Activated CD4-positive, alpha-beta memory T cell treated with anti-CD3 and anti-CD28 coated beads for 36 hours (primary cell): ENCODE measurements around the gene PDZD4. TPM values are rescaled to one million over a fixed set of nuclear protein-coding genes. Genes with fewer than 3 reads are reported as not detected.

Source experiments
- CTCF ChIA-PET: fragments of 350-600 bp; sonication (Branson Sonifier 250); formaldehyde crosslinking; loops from one replicate; lab custom pipeline; 2021; ENCODE audit warnings: antibody characterized with exemption, inconsistent platforms; lab: Charles Lee
- POLR2A ChIA-PET: fragments of 350-600 bp; sonication (Branson Sonifier 250); formaldehyde crosslinking; loops from one replicate; lab custom pipeline; 2021; ENCODE audit warnings: antibody characterized with exemption; lab: Charles Lee
- DNase-seq: peaks from one replicate; pipeline ENCODE4 v3.0.0-alpha.2; 2020
- H3K27ac Mint-ChIP-seq: one replicate; pipeline ENCODE4 v1.8.0; 2021; ENCODE audit warnings: mixed read lengths
- H3K27me3 Mint-ChIP-seq: one replicate; pipeline ENCODE4 v1.8.0; 2021; ENCODE audit warnings: mixed read lengths
- H3K36me3 Mint-ChIP-seq: one replicate; pipeline ENCODE4 v1.8.0; 2021; ENCODE audit warnings: mixed read lengths
- H3K4me1 Mint-ChIP-seq: one replicate; pipeline ENCODE4 v1.8.0; 2021; ENCODE audit warnings: low read depth, mixed read lengths
- H3K4me3 Mint-ChIP-seq: one replicate; pipeline ENCODE4 v1.8.0; 2021; ENCODE audit warnings: mild to moderate bottlenecking, mixed read lengths
- H3K9me3 Mint-ChIP-seq: one replicate; pipeline ENCODE4 v1.8.0; 2021; ENCODE audit warnings: mixed read lengths
- intact Hi-C: fragments of 100-400 bp; cut with micrococcal nuclease; formaldehyde crosslinking; loops from one replicate; pipeline ENCODE4 v1.15.1; 2023
- total RNA-seq, 2 experiments: library from RNA; stranded (reverse); gene quantifications; one replicate each; pipeline ENCODE4 v1.2.3, GENCODE V29; 2021

The PDZD4 gene
- total RNA-seq, 2 experiments from 2014 or later = 4.9 to 5.7 TPM

DNA sequence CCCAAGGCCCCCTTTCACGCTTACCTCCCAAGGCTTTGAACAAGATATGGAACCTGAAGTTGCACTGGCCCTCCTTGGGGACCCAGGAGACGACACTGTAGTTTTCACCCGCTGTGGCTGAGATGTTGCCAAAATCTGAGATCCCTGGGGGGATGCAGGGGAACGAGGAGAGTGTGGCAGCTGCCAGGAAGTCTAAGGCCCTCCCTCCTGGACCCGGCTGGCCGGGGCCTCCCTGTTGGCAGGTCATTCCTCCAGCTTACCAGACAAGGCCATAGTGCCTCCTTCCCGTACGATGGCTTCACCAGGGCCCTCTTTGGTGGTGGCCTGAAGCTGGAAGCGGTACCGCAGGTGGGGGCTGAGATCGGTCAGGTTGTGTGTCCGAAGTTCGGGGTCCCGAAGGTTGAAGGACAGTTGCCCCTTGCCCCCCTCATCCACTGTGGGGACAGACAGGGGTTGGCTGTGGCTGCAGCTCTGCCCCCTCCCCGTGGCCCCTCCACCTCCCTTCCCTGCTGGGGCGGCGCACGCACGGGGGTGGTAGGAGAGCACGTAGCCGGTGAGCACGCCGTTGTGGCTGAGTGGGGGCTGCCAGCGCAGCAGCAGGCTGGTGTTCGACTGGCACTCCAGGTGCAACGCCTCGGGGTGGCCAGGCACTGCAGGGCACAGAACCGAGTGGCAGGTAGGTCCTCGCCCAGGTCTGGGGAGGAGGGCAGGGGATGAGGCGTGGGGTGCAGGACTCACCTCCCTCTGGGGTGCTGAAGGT is 34.4 kb upstream of the PDZD4 start:
- ChIA-PET CTCF (no interaction called here), POLR2A (no interaction called here)
- no peak overlapping the region for H3K27ac Mint-ChIP-seq
- DNase-seq = no peak
- intact Hi-C loops = no loop called here
- H3K4me1 Mint-ChIP-seq = no peaks in the 10 kb centered on the region
- no peak overlapping the region for H3K4me3 Mint-ChIP-seq
- no peaks in the 10 kb centered on the region for H3K36me3 Mint-ChIP-seq
- no peaks in the 10 kb centered on the region for H3K9me3 Mint-ChIP-seq
- no peaks in the 10 kb centered on the region for H3K27me3 Mint-ChIP-seq

DNA sequence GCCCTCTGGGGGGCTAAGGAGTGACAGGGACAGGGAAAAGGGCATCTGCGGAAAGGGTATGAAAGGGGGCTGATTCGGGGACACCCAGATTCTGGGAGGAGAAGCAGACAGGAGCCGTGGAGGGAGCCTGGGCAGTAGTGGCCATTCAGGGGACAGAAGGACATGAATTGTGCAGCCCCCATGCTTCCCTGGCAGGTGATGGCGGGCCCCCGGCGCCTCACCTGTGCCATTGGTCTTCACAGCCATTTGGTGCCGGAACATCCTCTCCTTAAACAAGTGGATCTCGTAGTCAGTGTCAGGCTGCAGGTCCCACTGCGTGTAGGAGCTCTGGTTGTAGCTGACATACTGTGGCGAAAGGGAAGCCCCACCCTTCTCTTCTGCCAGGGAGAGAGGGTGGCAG is 33.8 kb upstream of the PDZD4 start:
- Mint-ChIP-seq H3K36me3 (no peaks in the 10 kb centered on the region), H3K27ac (no peak overlapping the region), H3K9me3 (no peaks in the 10 kb centered on the region), H3K27me3 (no peaks in the 10 kb centered on the region), H3K4me3 (no peak overlapping the region), H3K4me1 (no peaks in the 10 kb centered on the region)
- no peak for DNase-seq
- POLR2A ChIA-PET = no interaction called here
- CTCF ChIA-PET = no interaction called here
- intact Hi-C loops = no loop called here

DNA sequence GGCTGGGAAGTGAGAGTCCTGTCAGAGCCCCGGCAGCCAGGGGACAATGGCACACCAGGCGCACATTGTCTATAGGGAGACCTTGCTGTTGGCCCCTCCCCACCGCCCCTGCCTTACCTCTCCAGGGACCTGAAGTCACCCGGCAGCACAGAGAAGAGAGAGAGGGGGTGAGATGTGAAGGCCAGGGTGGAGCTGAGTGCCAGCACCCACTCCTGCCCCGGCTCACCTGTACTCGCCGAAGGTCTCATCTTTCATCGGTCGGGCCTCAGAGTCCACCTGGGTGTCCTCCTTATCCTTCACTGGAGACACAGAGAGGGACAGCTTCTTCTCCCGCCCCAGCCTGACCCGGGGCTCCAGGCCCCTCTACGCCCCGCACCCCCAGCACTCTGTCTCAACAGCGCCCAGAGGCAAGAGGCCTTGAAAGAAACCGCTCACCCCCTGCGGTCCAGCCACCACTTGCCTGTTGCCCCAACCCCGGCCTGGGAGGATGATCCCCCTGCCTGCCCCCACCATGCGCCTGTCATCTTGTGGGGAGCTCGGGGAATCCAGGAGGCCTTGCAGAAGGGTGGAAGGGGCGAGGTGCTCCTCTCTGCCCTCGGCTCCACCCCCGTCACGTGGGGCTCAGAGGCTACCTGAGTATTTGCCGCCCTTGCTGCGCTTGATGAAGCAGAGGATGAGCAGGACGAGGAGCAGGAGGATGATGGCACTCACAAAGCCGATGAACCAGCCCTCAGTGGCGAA is 33.1 kb upstream of the PDZD4 start:
- intact Hi-C loops = no loop called here
- no peak for DNase-seq
- Mint-ChIP-seq H3K27ac (no peak overlapping the region), H3K4me1 (no peaks in the 10 kb centered on the region), H3K4me3 (no peak overlapping the region), H3K27me3 (no peaks in the 10 kb centered on the region), H3K9me3 (no peaks in the 10 kb centered on the region), H3K36me3 (no peaks in the 10 kb centered on the region)
- ChIA-PET POLR2A (no interaction called here), CTCF (no interaction called here)

DNA sequence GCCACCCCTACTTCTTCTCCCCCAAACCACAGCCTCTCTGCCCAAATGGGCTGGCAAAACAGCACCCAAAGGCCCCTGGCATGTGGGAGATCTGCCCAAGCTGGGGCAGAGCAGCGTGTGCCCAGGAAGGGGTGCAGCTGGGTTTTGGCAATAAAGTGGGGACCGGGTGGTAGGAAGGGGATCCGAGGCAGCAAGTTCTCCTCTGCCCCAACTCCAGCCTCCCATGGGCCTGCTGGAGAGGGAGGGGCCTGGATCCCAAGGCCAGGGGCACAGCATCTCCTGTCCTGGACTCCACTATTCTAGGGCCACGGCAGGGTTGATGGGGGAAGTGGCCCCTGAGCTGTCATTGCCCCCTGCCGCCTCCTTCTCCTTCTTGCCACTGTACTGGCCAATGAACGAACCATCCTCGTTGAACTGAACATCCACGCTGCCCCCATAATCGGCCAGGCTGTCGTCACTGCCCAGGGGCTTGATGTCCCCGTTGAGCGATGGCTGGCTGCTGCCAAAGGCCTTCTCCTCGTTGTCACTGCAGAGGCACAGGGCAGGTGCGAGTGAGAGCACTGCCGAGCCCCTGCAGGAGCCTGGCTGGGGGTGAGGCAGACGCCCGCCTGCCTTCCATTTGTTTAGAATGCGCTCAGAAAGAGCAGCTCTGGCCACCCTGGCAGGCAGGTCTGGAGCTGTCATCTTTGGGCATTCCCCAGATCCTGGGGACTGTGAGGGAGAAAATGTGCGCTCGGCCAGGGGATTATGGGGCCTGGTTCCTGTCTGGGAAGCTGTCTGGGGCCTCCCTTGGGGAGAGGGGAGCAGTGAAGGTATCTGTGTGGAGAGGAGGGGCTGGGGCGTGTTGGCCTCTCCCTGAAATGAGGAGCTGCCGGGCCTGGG is 32.3 kb upstream of the PDZD4 start:
- ChIA-PET POLR2A (no interaction called here), CTCF (no interaction called here)
- H3K27me3 Mint-ChIP-seq = no peaks in the 10 kb centered on the region
- intact Hi-C loops = no loop called here
- H3K9me3 Mint-ChIP-seq = no peaks in the 10 kb centered on the region
- H3K36me3 Mint-ChIP-seq = no peaks in the 10 kb centered on the region
- H3K4me3 Mint-ChIP-seq = no peak overlapping the region
- no peak overlapping the region for H3K27ac Mint-ChIP-seq
- no peak for DNase-seq
- H3K4me1 Mint-ChIP-seq = no peaks in the 10 kb centered on the region

DNA sequence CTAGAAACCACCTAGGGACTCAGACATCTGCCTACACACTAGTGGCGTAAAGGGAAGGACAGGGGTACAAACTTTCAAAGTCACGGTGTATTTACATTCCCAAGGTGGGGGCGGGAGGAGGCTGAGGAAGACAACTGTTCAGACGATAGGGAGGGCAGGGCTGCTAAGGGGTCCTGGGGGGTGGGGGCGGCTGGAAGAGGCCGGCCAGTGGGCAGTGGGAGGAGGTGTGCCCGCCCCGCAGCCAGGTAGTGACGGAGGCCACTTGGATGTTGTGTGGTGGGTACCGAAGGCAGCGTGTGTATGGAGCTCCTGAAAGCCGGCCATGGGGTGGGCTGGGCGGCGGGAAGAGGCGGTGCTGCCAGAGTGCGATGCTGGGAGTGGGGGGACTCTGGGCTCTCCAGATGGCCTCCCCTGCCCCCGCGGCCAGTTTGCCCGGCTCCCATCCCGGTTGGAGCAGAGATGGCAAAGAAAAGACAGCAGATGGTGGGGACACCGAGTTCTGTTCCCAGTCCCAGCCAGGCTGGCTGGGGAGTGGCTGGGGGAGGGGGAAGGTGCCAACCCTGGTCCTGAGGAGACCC is 31.5 kb upstream of the PDZD4 start:
- POLR2A ChIA-PET = no interaction called here
- no peaks in the 10 kb centered on the region for H3K36me3 Mint-ChIP-seq
- CTCF ChIA-PET = no interaction called here
- H3K4me1 Mint-ChIP-seq = no peaks in the 10 kb centered on the region
- DNase-seq = no peak
- no peaks in the 10 kb centered on the region for H3K27me3 Mint-ChIP-seq
- H3K27ac Mint-ChIP-seq = no peak overlapping the region
- no peaks in the 10 kb centered on the region for H3K9me3 Mint-ChIP-seq
- intact Hi-C loops = no loop called here
- H3K4me3 Mint-ChIP-seq = no peak overlapping the region

DNA sequence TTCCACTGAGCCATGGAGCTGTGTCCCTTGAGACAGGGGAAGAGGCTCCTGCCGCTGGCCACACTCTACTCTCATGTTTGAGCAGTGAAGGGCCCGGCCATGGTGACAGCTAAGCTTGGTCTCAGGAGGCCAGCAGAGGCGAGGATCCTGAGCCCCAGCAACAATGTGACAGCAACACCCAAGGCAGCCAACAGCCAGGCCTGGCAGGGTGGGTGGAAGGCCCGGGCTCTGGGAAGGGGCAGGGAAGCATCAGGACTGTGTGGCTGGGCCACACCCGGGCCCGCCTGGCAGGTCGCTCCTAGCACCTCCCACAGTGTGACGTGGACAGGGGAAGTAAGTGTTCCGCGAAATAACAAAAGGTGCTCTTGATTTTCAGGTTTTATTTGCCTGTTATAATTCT is 30.8 kb upstream of the PDZD4 start:
- Mint-ChIP-seq H3K9me3 (no peaks in the 10 kb centered on the region), H3K27ac (no peak overlapping the region), H3K36me3 (no peaks in the 10 kb centered on the region), H3K4me3 (no peak overlapping the region), H3K4me1 (no peaks in the 10 kb centered on the region), H3K27me3 (no peaks in the 10 kb centered on the region)
- intact Hi-C loops = no loop called here
- CTCF ChIA-PET = no interaction called here
- POLR2A ChIA-PET = no interaction called here
- no peak for DNase-seq

DNA sequence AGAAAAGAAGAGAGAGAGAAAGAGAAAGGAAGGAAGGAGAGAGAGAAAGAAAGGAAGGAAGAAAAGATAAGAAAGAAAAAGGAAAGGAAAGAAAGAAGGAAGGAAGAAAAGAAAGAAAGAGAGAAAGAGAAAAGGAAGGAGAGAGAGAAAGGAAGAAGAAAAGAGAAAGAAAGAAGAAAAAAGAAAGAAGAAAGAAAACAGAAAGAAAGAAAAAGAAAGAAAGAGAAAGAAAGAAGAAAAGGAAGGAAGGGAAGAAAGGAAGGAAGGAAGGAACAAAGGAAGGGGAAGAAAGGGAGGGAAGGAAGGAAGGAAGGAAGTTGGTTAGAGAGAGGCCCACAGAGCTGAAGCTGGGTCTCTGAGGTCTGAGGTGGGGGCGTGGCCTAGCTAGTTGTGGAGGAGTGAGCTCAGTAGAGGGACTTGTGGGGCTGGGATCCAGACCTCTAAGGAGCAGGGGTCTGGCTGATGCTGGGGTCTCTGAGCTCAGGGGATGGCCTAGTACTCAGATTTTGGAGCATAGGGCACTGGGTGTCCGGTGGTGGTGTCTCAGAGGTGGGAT is 27.1 kb upstream of the PDZD4 start:
- no peaks in the 10 kb centered on the region for H3K36me3 Mint-ChIP-seq
- intact Hi-C loops = no loop called here
- no peak overlapping the region for H3K27ac Mint-ChIP-seq
- no peak for DNase-seq
- no peaks in the 10 kb centered on the region for H3K9me3 Mint-ChIP-seq
- POLR2A ChIA-PET = no interaction called here
- CTCF ChIA-PET = no interaction called here
- no peaks in the 10 kb centered on the region for H3K27me3 Mint-ChIP-seq
- no peak overlapping the region for H3K4me3 Mint-ChIP-seq
- H3K4me1 Mint-ChIP-seq = no peaks in the 10 kb centered on the region

DNA sequence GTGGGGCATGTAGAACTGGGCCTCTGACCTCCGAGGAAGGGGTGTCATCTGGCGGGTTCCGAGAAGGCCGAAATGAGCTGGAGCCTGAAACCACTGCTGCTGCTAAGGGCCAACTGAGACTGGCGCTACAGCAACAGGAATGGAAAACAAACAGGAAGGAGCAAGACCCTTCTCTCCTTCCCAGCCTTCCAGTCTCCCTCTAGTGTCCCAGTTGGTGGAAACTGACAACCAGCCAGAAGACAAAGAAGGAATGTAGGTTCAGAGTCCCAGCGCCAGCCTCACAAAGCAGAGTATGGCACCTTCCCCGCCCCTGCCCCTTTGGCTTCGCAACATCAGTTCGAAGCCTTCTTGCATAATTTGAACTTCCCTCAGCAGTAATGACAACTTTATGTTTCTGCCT is 24.4 kb upstream of the PDZD4 start:
- Mint-ChIP-seq H3K4me1 (no peaks in the 10 kb centered on the region), H3K9me3 (no peaks in the 10 kb centered on the region), H3K36me3 (no peaks in the 10 kb centered on the region), H3K4me3 (no peak overlapping the region), H3K27me3 (no peaks in the 10 kb centered on the region), H3K27ac (no peak overlapping the region)
- CTCF ChIA-PET = no interaction called here
- intact Hi-C loops = no loop called here
- no peak for DNase-seq
- POLR2A ChIA-PET = no interaction called here

DNA sequence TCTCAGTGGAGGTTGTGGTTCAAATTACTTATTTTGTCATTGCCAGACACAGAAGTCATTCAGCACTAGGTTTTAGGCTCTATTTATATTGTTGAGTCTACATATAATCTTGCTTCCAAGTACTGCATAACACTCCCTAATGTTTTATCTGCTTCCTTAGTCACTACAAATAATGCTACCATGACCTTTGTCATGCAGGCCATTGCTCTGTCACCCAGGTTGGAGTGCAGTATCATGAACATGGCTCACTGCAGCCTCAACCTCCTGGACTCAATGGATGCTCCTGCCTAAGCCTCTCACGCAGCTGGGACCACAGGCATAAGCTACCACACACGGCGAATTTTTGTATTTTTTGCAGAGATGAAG is 23.5 kb upstream of the PDZD4 start:
- POLR2A ChIA-PET = no interaction called here
- H3K27me3 Mint-ChIP-seq = no peaks in the 10 kb centered on the region
- H3K4me3 Mint-ChIP-seq = no peak overlapping the region
- no peak overlapping the region for H3K27ac Mint-ChIP-seq
- no peak for DNase-seq
- H3K4me1 Mint-ChIP-seq = no peaks in the 10 kb centered on the region
- CTCF ChIA-PET = no interaction called here
- intact Hi-C loops = no loop called here
- no peaks in the 10 kb centered on the region for H3K36me3 Mint-ChIP-seq
- no peaks in the 10 kb centered on the region for H3K9me3 Mint-ChIP-seq

DNA sequence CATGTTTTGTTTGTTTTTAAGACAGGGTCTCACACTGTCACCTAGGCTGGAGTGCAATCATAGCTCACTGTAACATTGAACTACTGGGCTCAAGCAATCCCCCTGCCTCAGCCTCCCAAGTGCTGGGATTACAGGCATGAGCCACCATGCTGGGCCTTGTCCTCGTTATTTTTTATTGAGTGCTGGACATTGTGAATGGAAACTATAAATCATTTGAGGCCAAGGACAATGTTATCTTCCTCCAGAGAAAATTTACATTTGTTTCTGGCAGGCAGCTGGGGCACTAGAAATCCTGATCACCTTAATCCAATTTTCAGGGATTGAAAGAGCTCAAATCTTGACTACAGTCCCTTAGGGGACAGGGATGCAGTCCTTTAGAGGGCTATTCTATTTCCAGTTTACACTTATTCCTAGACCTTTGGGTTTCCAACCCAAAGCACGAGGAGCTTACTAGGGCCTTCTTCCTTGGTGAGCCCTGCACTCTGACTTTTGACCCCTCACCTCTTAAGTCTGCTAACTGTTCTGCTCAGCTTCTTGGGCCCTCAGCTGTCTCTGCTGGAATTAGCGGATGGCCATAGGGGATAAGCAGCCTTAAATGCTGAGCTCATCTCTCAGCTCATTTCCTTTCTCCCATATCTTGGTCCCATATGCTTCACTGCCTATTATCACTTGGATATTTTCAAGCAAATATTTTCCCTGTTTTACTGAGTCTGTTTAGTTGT is 23.0 kb upstream of the PDZD4 start:
- no peaks in the 10 kb centered on the region for H3K36me3 Mint-ChIP-seq
- intact Hi-C loops = no loop called here
- ChIA-PET POLR2A (no interaction called here), CTCF (no interaction called here)
- H3K4me3 Mint-ChIP-seq = no peak overlapping the region
- DNase-seq = no peak
- H3K27me3 Mint-ChIP-seq = no peaks in the 10 kb centered on the region
- H3K9me3 Mint-ChIP-seq = no peaks in the 10 kb centered on the region
- H3K27ac Mint-ChIP-seq = no peak overlapping the region
- no peaks in the 10 kb centered on the region for H3K4me1 Mint-ChIP-seq

DNA sequence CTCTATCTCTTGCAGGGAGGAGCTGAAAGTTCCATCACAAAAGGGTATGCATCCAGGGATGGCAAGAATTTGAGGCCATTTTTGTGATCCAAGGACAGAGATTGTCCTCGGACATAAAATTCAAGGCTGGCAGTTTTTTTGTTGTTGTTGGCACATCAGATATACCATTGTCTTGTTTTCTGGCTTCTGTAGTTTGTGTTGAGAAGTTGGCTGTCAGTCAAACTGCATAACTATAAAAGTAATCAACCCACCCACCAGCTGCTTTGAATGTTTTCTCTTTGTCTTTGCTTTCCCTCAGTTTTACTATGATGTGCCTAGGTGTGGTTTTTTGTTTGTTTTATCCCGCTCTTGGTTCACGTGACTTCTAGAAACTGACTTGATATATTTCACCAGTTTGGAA is 21.6 kb upstream of the PDZD4 start:
- no peak for DNase-seq
- Mint-ChIP-seq H3K27ac (no peak overlapping the region), H3K27me3 (no peaks in the 10 kb centered on the region), H3K36me3 (no peaks in the 10 kb centered on the region), H3K4me3 (no peak overlapping the region), H3K4me1 (no peaks in the 10 kb centered on the region), H3K9me3 (no peaks in the 10 kb centered on the region)
- intact Hi-C loops = no loop called here
- POLR2A ChIA-PET = no interaction called here
- CTCF ChIA-PET = no interaction called here
